Measurements from ENCODE around the gene CGREF1.

CGREF1 gene

DNA sequence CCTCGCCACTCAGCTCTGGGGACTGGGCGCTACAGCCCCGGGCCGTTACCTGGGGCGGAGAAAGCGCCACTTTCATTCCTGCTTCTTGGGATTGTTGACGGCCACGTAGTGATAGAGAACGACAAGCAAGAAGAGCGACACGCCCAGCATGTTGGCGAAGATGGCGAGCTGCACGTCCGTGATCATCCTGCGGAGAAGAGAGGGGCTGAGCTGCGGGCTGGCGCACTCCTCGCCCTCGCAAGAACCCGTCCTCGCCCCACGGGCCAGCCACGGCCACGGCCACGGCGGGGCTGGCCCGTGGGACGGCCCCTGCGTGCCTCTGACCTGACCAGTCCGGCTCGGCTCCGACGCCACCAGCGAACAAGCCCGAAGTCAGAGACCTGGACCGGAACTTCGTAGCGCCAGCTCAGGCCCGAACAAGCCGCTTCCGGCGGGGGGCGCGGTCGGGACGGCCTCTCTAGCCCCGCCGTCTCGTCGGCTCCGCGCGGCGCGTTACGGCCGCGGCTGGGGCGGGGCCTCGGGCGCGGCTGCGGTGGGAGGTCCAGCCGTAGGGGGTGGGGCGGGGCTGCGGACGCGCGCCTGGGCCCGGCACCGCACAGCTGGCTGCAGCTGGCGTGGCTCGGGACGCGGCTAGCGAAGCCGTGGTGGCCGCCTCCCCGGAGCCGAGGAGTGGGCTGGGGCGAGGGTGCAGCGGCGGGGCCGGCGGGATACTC lies 47.5 kb downstream of the CGREF1 start, which contains the start of gene OST4:
Gene OST4 (minus strand): TSS at position 378 of the 713 bp plus-strand sequence.
- DNase-seq: peak; percentile 70

DNA sequence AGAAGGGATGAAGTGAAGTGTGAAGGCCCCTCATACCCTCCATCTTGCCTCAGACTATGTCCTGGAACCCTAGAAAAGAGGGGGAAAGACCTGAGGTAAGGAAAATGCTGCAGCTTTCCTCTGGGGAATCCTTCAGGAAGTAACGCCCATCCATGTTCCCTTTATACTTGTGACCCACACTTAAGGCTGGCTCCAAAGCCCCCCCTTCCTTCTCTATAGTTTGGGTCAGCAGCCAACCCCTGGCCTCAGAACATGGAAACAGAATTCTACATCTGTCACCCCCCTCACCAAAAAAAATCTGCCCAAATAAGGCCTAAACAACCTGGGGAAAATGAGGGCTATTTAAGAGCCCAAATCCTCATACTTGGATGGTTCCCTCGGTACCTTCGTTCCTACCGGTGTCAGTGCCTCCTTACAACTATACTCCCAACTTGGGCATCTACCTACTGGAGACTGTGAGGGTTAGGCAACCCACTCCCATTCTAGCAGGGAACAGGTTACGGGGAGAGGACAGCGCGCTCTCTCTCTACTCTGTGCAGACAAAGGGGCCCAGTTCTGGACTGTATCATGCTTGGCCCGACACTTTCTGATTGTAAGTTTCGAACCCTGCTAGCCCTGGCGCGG lies 48.2 kb downstream of the CGREF1 start:
- no peak for DNase-seq

DNA sequence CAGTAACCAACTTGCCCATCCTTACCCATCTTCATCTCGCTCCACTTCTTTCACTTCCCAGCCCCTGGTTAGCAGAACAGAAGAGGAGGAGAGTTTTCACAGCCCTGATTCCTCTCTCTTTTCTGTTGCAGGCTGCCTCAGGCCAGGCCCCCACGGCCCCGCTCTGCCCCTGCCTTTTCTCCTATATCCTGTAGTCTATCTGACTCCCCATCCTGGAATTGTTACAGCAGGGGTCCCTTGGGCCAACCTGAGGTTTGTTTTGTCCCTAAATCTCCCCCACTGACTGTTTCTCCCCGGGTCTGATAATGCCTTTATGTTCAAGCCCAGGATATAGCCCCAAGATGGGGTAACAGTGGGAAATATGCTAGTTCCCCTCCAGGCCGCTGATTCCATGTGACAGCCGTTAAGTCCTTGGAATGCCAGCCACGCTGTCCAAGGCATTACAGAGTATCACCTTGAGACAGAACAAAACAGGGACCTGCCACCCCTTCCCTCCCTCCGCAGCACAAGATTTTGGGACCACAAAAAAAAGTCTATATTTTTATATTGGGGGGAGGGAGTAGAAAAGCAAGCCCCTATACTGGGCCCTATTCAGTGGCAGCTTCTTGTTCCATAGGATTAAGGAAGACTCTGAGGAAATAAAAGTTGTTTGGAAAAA lies 48.8 kb downstream of the CGREF1 start:
- DNase-seq: no peak

DNA sequence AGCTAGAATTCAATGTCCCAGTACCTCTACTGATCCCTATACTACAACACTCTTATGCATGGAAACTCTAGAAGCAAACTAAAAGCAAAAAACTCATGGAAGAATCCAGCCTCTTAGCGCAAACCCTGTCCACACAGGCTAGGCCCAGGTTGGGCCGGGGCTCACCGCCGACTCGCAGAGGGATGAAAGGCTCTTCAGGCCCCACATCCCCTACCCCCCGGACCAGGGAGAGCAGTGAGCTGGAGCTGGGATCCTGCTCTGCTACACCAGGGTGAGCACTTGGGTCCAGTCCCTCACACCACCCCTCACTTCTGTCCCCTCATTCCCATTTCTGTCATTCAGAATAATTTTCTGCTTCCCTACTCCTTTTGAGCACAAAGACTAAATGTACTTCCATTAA lies 49.5 kb downstream of the CGREF1 start:
- no peak for DNase-seq

DNA sequence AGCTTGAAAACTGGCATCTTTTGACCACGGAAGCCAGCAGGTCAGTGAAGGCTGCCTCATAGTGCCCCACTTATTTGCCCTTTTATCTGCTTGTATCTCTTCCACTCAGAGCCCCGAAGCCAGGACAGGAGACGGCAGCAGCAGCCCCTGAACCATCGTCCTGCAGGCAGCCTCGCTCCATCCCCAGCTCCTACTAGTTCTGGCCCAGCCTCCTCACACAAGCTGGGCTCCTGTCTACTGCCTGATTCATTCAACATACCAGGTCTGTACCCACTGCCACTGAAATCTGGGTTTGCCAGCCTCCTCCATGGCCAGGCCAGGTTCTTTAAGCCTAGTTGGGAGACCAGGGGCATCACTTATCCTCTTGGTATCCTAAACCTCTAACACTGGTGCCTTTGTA lies 51.5 kb downstream of the CGREF1 start:
- no peak for DNase-seq

DNA sequence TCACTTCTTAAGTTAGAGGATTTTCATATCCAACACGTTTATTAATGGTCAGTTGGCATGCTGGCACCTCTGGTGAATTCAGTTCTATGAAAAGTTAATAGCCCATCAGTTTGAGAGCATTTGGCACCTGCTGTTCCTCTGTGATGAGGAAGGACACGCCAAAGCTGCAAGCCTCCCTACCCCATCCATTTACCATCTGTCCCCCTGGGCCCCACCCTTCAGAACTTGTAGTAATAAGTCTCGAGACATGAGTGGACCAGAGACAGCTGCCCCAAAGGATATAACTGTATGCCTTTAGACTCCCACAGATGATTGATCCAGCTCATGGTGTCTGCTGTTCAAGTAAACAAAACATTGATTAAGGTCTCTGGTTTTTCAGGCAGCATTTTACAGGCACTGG lies 53.8 kb downstream of the CGREF1 start:
- DNase-seq: no peak

DNA sequence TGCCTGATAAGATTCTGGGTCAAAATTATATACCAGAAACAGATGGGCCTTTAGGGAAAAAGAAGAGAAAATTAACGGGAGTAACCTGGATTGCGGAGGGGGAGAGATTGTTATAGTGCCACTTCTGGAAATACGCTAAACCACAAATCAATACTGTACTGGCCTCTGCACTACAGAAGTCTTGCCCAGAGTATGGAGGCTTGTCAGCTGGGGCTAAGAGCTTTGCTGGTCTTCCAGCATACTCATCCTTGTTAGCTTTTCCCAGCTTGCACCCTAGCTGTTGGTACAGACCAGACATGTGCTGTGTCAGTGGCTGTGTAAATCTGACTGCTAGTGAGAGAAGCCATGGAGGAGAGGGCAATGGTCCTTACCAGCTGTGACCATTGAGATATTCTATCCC lies 58.6 kb downstream of the CGREF1 start:
- DNase-seq: no peak

DNA sequence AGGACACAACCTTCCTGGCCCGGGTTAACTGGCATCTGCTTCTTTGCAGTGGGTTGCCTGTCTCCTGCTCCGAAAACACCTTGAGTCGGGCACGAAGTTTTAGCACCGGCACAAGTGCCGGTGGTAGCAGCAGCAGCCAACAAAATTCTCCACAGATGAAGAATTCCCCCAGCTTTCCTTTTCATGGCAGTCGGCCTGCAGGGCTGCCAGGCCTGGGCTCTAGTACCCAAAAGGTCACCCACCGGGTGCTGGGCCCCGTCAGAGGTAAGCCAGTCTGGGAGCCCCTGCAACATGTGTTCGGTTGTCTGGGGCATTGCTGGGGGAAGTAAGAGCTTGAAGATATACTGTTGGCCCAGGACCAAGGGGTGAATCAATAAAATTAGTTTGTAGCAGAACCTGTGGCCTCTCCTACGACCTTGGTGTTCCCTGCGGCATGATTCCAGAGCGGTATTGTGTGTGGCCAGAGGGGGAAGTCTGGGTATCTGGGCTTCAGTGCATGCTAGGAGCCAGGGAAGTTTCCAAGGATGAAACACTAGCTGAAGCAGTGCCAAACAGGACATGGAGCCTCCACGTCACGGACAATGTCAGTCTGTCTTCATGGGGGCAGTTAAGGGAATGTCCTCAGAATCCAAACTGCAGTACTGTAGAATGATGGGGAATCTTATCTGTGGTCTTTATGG lies 59.6 kb downstream of the CGREF1 start:
- DNase-seq: no peak

DNA sequence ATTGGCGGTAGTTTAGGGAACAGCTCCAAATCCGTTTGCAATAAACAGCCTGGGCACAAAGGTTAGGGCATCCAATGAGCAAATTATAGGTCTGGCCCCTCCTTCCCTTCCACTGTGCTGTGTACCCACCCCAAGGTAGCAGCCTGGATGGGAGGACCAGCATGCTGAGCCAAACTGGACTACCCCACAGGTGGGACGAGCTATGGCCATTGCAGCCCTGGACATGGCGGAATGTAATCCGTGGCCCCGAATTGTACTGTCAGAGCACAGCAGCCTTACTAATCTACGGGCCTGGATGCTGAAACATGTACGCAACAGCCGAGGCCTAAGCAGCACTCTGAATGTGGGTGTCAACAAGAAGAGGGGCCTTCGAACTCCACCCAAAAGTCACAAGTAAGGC lies 60.7 kb downstream of the CGREF1 start:
- DNase-seq: no peak

DNA sequence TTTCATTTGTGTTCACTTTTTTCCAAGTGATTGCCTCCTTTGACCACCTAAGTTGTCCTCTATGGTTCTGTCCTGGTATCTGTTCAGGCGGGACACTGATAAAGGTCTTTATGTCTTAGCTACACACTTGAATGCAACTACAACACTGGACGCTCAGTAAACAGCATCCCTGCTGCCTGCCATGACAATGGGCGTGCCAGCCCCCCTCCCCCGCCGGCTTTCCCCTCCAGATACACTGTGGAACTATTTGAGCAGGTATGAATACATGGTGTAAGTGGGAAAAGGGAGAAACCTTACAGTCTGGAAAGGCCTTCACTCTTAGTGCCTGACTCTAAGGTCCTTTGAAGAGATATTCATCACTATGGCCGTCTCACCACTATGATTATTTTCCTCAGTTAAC lies 61.7 kb downstream of the CGREF1 start:
- no peak for DNase-seq

DNA sequence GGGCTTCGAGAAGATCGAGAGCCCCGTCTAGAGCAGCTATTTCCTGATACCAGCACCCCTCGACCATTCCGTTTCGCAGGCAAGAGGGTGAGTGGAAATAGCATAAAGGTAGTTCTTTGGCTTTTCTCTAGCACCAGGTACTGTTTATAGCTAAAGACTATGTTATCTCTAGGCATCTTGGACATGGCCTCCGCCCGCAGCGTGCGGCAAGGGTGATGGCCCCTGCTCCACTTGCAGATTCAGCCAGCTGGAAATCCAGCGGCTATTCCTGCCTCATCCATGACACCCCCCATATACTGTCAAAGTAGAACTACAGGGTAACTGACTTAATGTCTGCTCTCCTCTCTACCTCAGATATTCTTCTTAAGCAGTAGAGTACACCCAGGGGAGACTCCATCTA lies 64.2 kb downstream of the CGREF1 start:
- no peak for DNase-seq

DNA sequence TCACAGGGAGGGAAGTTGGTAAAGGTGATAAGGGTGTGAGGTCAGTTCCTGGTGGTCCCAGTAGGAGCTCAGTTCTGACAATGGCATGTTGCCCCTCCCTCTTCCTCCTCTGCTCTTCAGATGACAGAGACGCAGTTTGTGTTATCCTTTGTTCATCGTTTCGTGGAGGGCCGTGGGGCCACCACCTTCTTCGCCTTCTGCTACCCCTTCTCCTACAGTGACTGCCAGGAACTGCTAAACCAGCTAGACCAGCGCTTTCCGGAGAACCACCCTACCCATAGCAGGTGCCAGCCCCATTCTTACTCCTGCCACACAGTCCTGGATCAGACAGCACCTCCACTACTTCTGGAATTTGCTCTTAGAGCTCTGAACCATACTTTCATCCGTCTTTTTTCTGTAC lies 65.2 kb downstream of the CGREF1 start:
- DNase-seq: no peak

DNA sequence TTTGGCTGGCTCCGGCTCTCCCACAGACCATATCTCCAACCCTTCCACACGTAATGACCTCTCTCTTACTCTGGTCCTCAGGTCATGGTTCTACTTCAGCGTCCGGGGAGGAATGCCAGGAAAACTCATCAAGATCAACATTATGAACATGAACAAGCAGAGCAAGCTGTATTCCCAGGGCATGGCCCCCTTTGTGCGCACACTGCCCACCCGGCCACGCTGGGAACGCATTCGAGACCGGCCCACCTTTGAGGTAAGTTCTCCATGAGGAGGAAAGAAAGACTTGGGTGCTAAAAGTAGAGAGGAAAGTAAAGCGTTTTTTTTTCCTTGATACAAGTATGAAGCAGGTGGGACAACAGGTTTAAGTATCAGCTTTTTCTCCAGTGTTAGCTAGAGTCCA lies 65.6 kb downstream of the CGREF1 start:
- DNase-seq: no peak

DNA sequence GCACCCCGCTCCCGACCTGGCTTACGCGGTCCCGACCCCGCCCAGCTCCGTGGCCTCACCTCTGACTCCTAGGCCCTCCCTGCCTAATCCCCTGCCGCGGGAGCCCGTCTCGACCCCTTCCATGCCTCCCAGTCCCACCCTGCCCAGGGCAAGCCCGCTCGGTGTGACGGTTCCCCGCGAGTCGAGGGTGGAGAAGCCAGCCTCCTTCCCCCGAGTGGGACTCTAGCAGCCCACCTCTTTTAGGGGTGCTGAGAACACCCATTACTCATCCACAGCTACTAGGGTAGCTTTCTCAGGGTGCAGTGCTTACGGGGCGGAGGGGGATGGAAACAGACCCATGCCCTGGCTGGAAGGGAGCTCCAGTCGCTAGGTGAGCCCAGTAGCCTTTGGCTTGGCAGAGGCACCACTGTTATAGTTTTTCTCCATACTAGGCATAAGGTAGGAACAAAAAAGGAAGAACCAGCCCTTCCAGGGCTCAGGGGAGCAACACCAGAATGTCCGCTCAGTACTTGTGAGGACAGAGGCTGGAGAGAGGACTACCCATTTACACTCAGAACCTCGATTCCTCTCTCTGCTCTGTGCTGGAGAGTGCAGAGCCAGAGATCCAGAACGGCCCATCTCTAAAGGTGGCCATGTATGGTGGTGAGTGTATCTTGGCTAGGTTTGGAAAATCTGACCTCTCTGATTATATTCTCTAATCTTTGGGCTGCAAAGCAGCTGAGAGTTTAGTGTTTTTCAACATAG lies 66.9 kb downstream of the CGREF1 start:
- DNase-seq: no peak

DNA sequence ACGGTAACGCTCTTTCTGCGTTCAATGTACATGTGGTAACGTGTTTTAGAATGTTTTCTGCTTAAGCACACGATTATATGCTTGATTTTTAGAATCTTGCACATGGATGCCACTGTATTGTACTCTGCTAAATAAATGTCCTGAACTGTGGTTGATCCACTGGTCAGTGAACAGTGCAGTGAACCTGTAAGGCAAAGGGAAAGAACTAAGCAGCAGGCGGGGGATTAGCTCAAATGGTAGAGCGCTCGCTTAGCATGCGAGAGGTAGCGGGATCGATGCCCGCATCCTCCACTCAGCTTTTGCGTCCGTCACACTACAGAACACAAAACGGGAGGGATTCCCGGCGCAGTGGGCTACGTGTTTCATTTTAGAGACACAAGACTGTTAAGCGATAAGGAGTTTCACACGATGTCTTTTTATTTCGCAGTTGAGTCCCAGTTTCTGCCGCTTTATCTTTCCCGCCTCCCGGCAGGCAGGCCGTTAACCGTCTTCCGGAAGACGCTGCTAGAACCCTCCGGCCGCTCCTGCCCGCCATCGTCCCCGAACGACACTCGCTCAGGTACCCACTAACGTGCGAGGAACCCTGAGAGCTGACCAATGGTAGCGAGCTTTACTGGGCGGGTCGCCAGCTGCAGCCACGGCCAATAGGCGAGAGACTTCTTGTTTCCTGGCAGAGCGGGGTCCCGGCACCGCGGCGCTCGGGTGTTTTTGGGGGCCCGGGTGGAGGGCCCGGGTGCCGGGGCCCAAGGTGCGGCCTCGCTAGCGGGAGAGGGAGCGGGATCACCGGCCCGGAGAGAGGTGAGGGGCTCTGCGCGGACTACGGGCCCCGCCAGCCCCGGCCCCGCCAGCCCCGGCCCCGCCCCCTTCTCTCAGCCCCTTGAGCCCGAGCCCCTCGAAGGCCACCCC lies 67.7 kb downstream of the CGREF1 start, which contains the start of gene AGBL5:
Gene AGBL5 (plus strand): TSS at position 673 of the 906 bp plus-strand sequence. CDS start 1,291 bp downstream, outside the sequence.
- peak; percentile 88 for DNase-seq

Data from NCI-H446 treated with DMSO at 0.1 percent for 48 hours (cell line).